Dedifferentiated amniotic fluid mesenchymal stem cell (primary cell): ENCODE measurements around the gene ERRFI1.

ENCODE experiments used
- DNase-seq: peaks from one replicate; pipeline ENCODE4 v3.0.0-alpha.2; 2016; ENCODE audit errors: extremely low spot score

The ERRFI1 gene

GRCh38 chr1:8003438-8004112 is 22.5 kb downstream of the ERRFI1 start:
- DNase-seq: no peak

GRCh38 chr1:8002921-8003320 is 23.2 kb downstream of the ERRFI1 start:
- DNase-seq: no peak

GRCh38 chr1:8002329-8002910 is 23.7 kb downstream of the ERRFI1 start:
- DNase-seq: no peak

GRCh38 chr1:7995437-7995836 is 30.7 kb downstream of the ERRFI1 start:
- DNase-seq: no peak

GRCh38 chr1:7994827-7995226 is 31.3 kb downstream of the ERRFI1 start:
- DNase-seq: no peak

- no peak for DNase-seq
Measured at GRCh38 chr1:7993593-7994479, 32.3 kb downstream of the ERRFI1 start.

- no peak for DNase-seq
Measured at GRCh38 chr1:7992885-7993284, 33.2 kb downstream of the ERRFI1 start.

- no peak for DNase-seq
Measured at GRCh38 chr1:7991504-7992440, 34.3 kb downstream of the ERRFI1 start.

GRCh38 chr1:7989762-7990428 is 36.2 kb downstream of the ERRFI1 start:
- DNase-seq: no peak

- DNase-seq: no peak
Measured at GRCh38 chr1:7988576-7988975, 37.5 kb downstream of the ERRFI1 start.

- DNase-seq: no peak
Measured at GRCh38 chr1:7987528-7987927, 38.6 kb downstream of the ERRFI1 start.

GRCh38 chr1:7985851-7986612 is 40.1 kb downstream of the ERRFI1 start:
- no peak for DNase-seq

GRCh38 chr1:7984811-7985210 is 41.3 kb downstream of the ERRFI1 start:
- DNase-seq: no peak

GRCh38 chr1:7983086-7983778 is 42.9 kb downstream of the ERRFI1 start:
- DNase-seq: no peak

GRCh38 chr1:7980984-7981383 is 45.1 kb downstream of the ERRFI1 start:
- no peak for DNase-seq

GRCh38 chr1:7975212-7975865 is 50.8 kb downstream of the ERRFI1 start:
- DNase-seq: peak; percentile 30

- no peak for DNase-seq
Measured at GRCh38 chr1:7973086-7973485, 53.0 kb downstream of the ERRFI1 start.

- no peak for DNase-seq
Measured at GRCh38 chr1:7972285-7972684, 53.8 kb downstream of the ERRFI1 start.

GRCh38 chr1:7971024-7971423 is 55.1 kb downstream of the ERRFI1 start:
- DNase-seq: no peak
